KMS-11 (cell line): ENCODE measurements around the gene WNT7A.

Experiments
- H2AFZ ChIP-seq: fragments of 200-600 bp; sonication (generic); 2 replicates; pipeline ENCODE4 v1.6.1; 2016; ENCODE audit warnings: antibody characterized with exemption, mixed run types, low read depth
- H3K27ac ChIP-seq: fragments of 200-600 bp; sonication (generic); 2 replicates; pipeline ENCODE4 v1.6.1; 2016; ENCODE audit warnings: mild to moderate bottlenecking, mixed run types
- H3K27me3 ChIP-seq: fragments of 200-600 bp; sonication (generic); 2 replicates; pipeline ENCODE4 v1.6.1; 2017; ENCODE audit warnings: mild to moderate bottlenecking, low read depth, mixed run types, moderate library complexity; ENCODE audit not compliant: insufficient read depth
- H3K36me3 ChIP-seq: fragments of 200-600 bp; sonication (generic); 2 replicates; pipeline ENCODE4 v1.6.1; 2017; ENCODE audit warnings: mild to moderate bottlenecking, mixed run types; ENCODE audit not compliant: insufficient read depth
- H3K4me1 ChIP-seq: fragments of 200-600 bp; sonication (generic); 2 replicates; pipeline ENCODE4 v1.6.1; 2016; ENCODE audit warnings: mild to moderate bottlenecking, low read depth, mixed run types; ENCODE audit not compliant: poor library complexity, severe bottlenecking
- H3K4me2 ChIP-seq: fragments of 200-600 bp; sonication (generic); 2 replicates; pipeline ENCODE4 v1.7.0; 2016; ENCODE audit warnings: mild to moderate bottlenecking, mixed run types
- H3K4me3 ChIP-seq: fragments of 200-600 bp; sonication (generic); IDR thresholded peaks from 2 replicates; pipeline ENCODE4 v1.6.1; 2017; ENCODE audit warnings: low read depth, low read length, mixed read lengths; ENCODE audit not compliant: insufficient read depth
- H3K79me2 ChIP-seq: fragments of 200-600 bp; sonication (generic); 2 replicates; pipeline ENCODE4 v1.6.1; 2016; ENCODE audit warnings: low read depth, mixed run types; ENCODE audit not compliant: insufficient read depth
- H3K9ac ChIP-seq: fragments of 200-600 bp; sonication (generic); 2 replicates; pipeline ENCODE4 v1.6.1; 2016; ENCODE audit warnings: mild to moderate bottlenecking, mixed run types
- H4K20me1 ChIP-seq: fragments of 200-600 bp; sonication (generic); 2 replicates; pipeline ENCODE4 v1.6.1; 2016; ENCODE audit warnings: mild to moderate bottlenecking, mixed run types; ENCODE audit not compliant: insufficient read depth
- CTCF ChIP-seq: fragments of 200-600 bp; sonication (generic); conservative IDR thresholded peaks from 2 replicates; pipeline ENCODE4 v1.6.1; 2017; ENCODE audit warnings: low read depth, mild to moderate bottlenecking, antibody characterized with exemption, low read length, moderate library complexity, mixed read lengths

The WNT7A gene

GRCh38 chr3:13839253-13839652 lies 40.6 kb downstream of the WNT7A start:
- Histone ChIP-seq H3K4me1 (no peaks in the 10 kb centered on the region), H4K20me1 (no peaks in the 10 kb centered on the region), H3K9ac (no peak overlapping the region), H3K36me3 (no peaks in the 10 kb centered on the region), H3K4me2 (no peak overlapping the region), H3K27ac (no peak overlapping the region), H3K4me3 (no peak overlapping the region), H3K27me3 (no peaks in the 10 kb centered on the region; the same call in 1 of the 2 replicates), H3K79me2 (no peaks in the 10 kb centered on the region), H2AFZ (no peak overlapping the region)
- no peak for TF ChIP-seq CTCF

- Histone ChIP-seq H3K36me3 (no peaks in the 10 kb centered on the region), H3K4me3 (no peak overlapping the region), H3K4me2 (no peak overlapping the region), H3K27ac (no peak overlapping the region), H3K4me1 (no peaks in the 10 kb centered on the region), H2AFZ (no peak overlapping the region), H3K27me3 (no peaks in the 10 kb centered on the region; the same call in 1 of the 2 replicates), H4K20me1 (no peaks in the 10 kb centered on the region), H3K79me2 (no peaks in the 10 kb centered on the region), H3K9ac (no peak overlapping the region)
- no peak for TF ChIP-seq CTCF
Measured at GRCh38 chr3:13838421-13838820, 41.5 kb downstream of the WNT7A start.

- no peaks in the 10 kb centered on the region; the same call in 1 of the 2 replicates for H3K27me3 ChIP-seq
- no peak overlapping the region for H3K27ac ChIP-seq
- H3K4me3 ChIP-seq, result no peak overlapping the region
- H4K20me1 ChIP-seq, result no peaks in the 10 kb centered on the region
- no peak overlapping the region for H3K9ac ChIP-seq
- no peak overlapping the region for H2AFZ ChIP-seq
- H3K4me1 ChIP-seq, result no peaks in the 10 kb centered on the region
- H3K79me2 ChIP-seq, result no peaks in the 10 kb centered on the region
- H3K4me2 ChIP-seq, result no peak overlapping the region
- no peaks in the 10 kb centered on the region for H3K36me3 ChIP-seq
- TF ChIP-seq CTCF, result no peak
Measured at GRCh38 chr3:13837751-13838150, 42.1 kb downstream of the WNT7A start.

GRCh38 chr3:13836658-13837587 lies 42.9 kb downstream of the WNT7A start:
- no peak overlapping the region for H2AFZ ChIP-seq
- no peaks in the 10 kb centered on the region; the same call in 1 of the 2 replicates for H3K27me3 ChIP-seq
- TF ChIP-seq CTCF, result no peak
- no peaks in the 10 kb centered on the region for H3K36me3 ChIP-seq
- H3K27ac ChIP-seq, result no peak overlapping the region
- H3K4me3 ChIP-seq, result no peak overlapping the region
- H4K20me1 ChIP-seq, result no peaks in the 10 kb centered on the region
- H3K4me2 ChIP-seq, result no peak overlapping the region
- H3K4me1 ChIP-seq, result no peaks in the 10 kb centered on the region
- H3K9ac ChIP-seq, result no peak overlapping the region
- H3K79me2 ChIP-seq, result no peaks in the 10 kb centered on the region
